ENCODE results near the gene PCDHGB5. TPM values are rescaled to one million over a fixed set of nuclear protein-coding genes. Genes with fewer than 3 reads are reported as not detected.

Gene PCDHGB5
- total RNA-seq, 4 donors from 2014 or later, result 3.0 to 6.3 (median 4.4) TPM

DNA sequence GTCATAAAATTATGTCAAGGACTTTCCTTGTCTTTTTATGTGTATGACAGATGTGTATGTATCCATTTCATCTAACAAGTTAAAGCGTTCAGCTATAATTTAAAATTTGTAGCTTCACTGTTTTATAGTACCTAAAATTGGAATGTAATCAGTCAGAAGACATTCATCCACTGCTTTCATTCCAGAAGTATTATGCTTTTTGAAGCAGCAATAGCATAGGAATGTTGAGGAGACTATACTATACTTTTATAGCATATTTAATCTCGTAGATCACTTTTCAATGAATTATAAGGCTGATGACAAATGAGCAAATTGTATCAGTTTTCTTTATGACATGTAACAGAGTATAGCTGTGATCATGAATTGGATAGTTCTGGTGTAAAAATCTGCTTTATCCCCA is 39.5 kb downstream of the PCDHGB5 start:
- no peak overlapping the region for H3K4me3 ChIP-seq
- no peaks in the 10 kb centered on the region for H3K36me3 ChIP-seq
- ATAC-seq, result no peak
- no peaks in the 10 kb centered on the region for H3K9me3 ChIP-seq
- in situ Hi-C loops (cut with MboI; ENCODE audit: low sequenced_read_pairs in 4 of 4), result no loop called here
- H3K27me3 ChIP-seq, result no peaks in the 10 kb centered on the region
- no peak for TF ChIP-seq CTCF (IDR thresholded peaks at IDR 0.05 in 4 of 5, conservative IDR thresholded peaks at IDR 0.05 in 1 of 5)
- no peak for TF ChIP-seq POLR2A (IDR thresholded peaks at IDR 0.05)
- no peak overlapping the region for H3K27ac ChIP-seq
- DNase-seq, result no peak
- H3K4me1 ChIP-seq, result no peaks in the 10 kb centered on the region
- intact Hi-C loops (cut with DNase I; ENCODE audit: low total_unique reads), result no loop called here

DNA sequence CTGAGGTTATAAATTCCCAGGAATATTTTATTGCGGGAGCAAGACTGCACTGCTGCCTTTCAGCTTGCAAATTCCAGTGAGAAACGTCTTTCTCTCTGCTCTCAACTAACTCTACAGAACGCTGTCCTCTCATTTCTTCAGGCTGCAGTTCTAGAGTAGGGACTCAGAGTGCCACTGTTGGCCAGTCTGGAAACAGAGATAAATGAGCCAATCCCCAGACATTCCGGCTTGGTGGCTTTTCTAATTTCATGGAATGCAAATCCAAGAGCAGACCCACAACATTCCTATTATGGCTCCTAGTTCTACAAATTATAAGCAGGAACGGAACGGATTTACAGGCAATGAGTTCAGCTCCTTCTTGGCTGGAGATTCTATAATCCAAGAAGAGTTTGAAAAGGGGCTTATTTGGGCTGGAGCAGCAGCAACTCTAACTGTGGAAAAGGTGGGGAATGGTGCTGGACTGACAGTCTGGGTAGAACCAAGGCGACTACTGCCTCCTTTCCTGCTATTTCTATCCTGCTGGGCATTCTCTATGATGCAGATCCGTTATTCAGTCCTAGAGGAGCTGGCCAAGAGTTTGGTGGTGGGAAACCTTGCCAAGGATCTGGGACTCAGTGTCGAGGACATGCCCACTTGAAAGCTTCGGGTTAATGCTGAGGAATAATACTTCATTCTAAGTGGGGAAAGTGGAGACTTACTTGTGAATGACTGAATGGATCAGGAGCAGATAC is 41.8 kb downstream of the PCDHGB5 start:
- no peak for DNase-seq
- Histone ChIP-seq H3K27me3 (no peaks in the 10 kb centered on the region), H3K4me3 (no peak overlapping the region), H3K9me3 (no peaks in the 10 kb centered on the region), H3K36me3 (no peaks in the 10 kb centered on the region), H3K27ac (no peak overlapping the region), H3K4me1 (no peaks in the 10 kb centered on the region)
- in situ Hi-C loops (cut with MboI; ENCODE audit: low sequenced_read_pairs in 4 of 4), result no loop called here
- TF ChIP-seq CTCF (IDR thresholded peaks at IDR 0.05 in 4 of 5, conservative IDR thresholded peaks at IDR 0.05 in 1 of 5) (no peak), POLR2A (IDR thresholded peaks at IDR 0.05) (no peak)
- intact Hi-C loops (cut with DNase I; ENCODE audit: low total_unique reads), result no loop called here
- no peak for ATAC-seq

- no peak for ATAC-seq
- Histone ChIP-seq H3K27me3 (no peaks in the 10 kb centered on the region), H3K9me3 (no peaks in the 10 kb centered on the region), H3K36me3 (no peaks in the 10 kb centered on the region), H3K27ac (no peak overlapping the region), H3K4me3 (no peak overlapping the region), H3K4me1 (no peaks in the 10 kb centered on the region)
- DNase-seq, result no peak
- in situ Hi-C loops (cut with MboI; ENCODE audit: low sequenced_read_pairs in 4 of 4) (no loop called here), intact Hi-C loops (cut with DNase I; ENCODE audit: low total_unique reads) (no loop called here)
- TF ChIP-seq CTCF (IDR thresholded peaks at IDR 0.05 in 4 of 5, conservative IDR thresholded peaks at IDR 0.05 in 1 of 5) (no peak), POLR2A (IDR thresholded peaks at IDR 0.05) (no peak)
Measured at GRCh38 chr5:141440341-141440740, 42.6 kb downstream of the PCDHGB5 start.

- in situ Hi-C loops (cut with MboI; ENCODE audit: low sequenced_read_pairs in 4 of 4), result no loop called here
- Histone ChIP-seq H3K27me3 (no peaks in the 10 kb centered on the region), H3K4me1 (peaks cover 0 to 4% of the 10 kb centered on the region in 2 donors), H3K4me3 (no peak overlapping the region), H3K27ac (no peak overlapping the region), H3K36me3 (no peaks in the 10 kb centered on the region), H3K9me3 (no peaks in the 10 kb centered on the region)
- ATAC-seq (no peak), DNase-seq (no peak)
- intact Hi-C loops (cut with DNase I; ENCODE audit: low total_unique reads), result no loop called here
- TF ChIP-seq CTCF (IDR thresholded peaks at IDR 0.05 in 4 of 5, conservative IDR thresholded peaks at IDR 0.05 in 1 of 5) (no peak), POLR2A (IDR thresholded peaks at IDR 0.05) (no peak)
Measured at GRCh38 chr5:141441571-141442170, 43.9 kb downstream of the PCDHGB5 start.

Other genes with a start within 250 kb of the PCDHGB5 start
- gene PCDHB6, start 247.9 kb upstream of the PCDHGB5 start, total RNA-seq, result under 1 TPM in 3 of 4 donors, not detected in 1; 0.09 to 0.46 (median 0.19) TPM
- gene PCDHB7, start 225.3 kb upstream of the PCDHGB5 start, total RNA-seq, result under 1 TPM; 0.07 to 0.75 (median 0.20) TPM
- gene PCDHB8, start 220.2 kb upstream of the PCDHGB5 start, total RNA-seq, result under 1 TPM in 2 of 4 donors, not detected in 2; 0.16 to 0.20 TPM
- 1 to 10 TPM in 3 of 4 donors, under 1 TPM in 1; 0.87 to 2.5 (median 1.7) TPM for gene PCDHB16, start 215.6 kb upstream of the PCDHGB5 start, total RNA-seq
- 1 to 10 TPM in 1 of 4 donors, under 1 TPM in 3; 0.15 to 3.0 (median 0.71) TPM for gene PCDHB9, start 210.8 kb upstream of the PCDHGB5 start, total RNA-seq
- gene PCDHB10, start 205.6 kb upstream of the PCDHGB5 start, total RNA-seq, result under 1 TPM; 0.23 to 0.61 (median 0.54) TPM
- gene PCDHB11, start 198.3 kb upstream of the PCDHGB5 start, total RNA-seq, result 1 to 10 TPM in 1 of 4 donors, under 1 TPM in 3; 0.05 to 1.1 (median 0.53) TPM
- gene PCDHB12, start 189.2 kb upstream of the PCDHGB5 start, total RNA-seq, result 1 to 10 TPM in 1 of 4 donors, under 1 TPM in 3; 0.41 to 1.1 (median 0.59) TPM
- gene PCDHB13, start 184.0 kb upstream of the PCDHGB5 start, total RNA-seq, result 1 to 10 TPM in 1 of 4 donors, under 1 TPM in 3; 0.40 to 2.1 (median 0.69) TPM
- gene PCDHB14, start 174.6 kb upstream of the PCDHGB5 start, total RNA-seq, result 1 to 10 TPM in 1 of 4 donors, under 1 TPM in 3; 0.62 to 1.9 (median 0.76) TPM
- gene PCDHB15, start 152.6 kb upstream of the PCDHGB5 start, total RNA-seq, result 1 to 10 TPM in 1 of 4 donors, under 1 TPM in 3; 0.33 to 1.2 (median 0.52) TPM
- under 1 TPM in 1 of 4 donors, not detected in 3; 0.49 TPM for gene SLC25A2, start 93.9 kb upstream of the PCDHGB5 start, total RNA-seq
- 10 to 100 TPM; 60.9 to 91.2 (median 79.8) TPM for gene TAF7, start 77.2 kb upstream of the PCDHGB5 start, total RNA-seq
- under 1 TPM; 0.65 to 0.97 (median 0.71) TPM for gene PCDHGA1, start 67.4 kb upstream of the PCDHGB5 start, total RNA-seq
- 1 to 10 TPM in 2 of 4 donors, under 1 TPM in 2; 0.66 to 1.5 (median 1.2) TPM for gene PCDHGA2, start 59.2 kb upstream of the PCDHGB5 start, total RNA-seq
- gene PCDHGA3, start 54.1 kb upstream of the PCDHGB5 start, total RNA-seq, result 1 to 10 TPM; 1.5 to 2.8 (median 2.0) TPM
- 1 to 10 TPM in 1 of 4 donors, under 1 TPM in 3; 0.20 to 1.1 (median 0.74) TPM for gene PCDHGB1, start 47.8 kb upstream of the PCDHGB5 start, total RNA-seq
- gene PCDHGA4, start 42.9 kb upstream of the PCDHGB5 start, total RNA-seq, result 1 to 10 TPM; 1.3 to 5.4 (median 1.5) TPM
- 1 to 10 TPM in 3 of 4 donors, under 1 TPM in 1; 0.55 to 3.4 (median 1.9) TPM for gene PCDHGB2, start 38.0 kb upstream of the PCDHGB5 start, total RNA-seq
- 1 to 10 TPM in 2 of 4 donors, under 1 TPM in 2; 0.07 to 1.8 (median 0.93) TPM for gene PCDHGA5, start 33.8 kb upstream of the PCDHGB5 start, total RNA-seq
- gene PCDHGB3, start 27.7 kb upstream of the PCDHGB5 start, total RNA-seq, result 1 to 10 TPM in 3 of 4 donors, under 1 TPM in 1; 0.29 to 2.0 (median 1.2) TPM
- 1 to 10 TPM in 3 of 4 donors, under 1 TPM in 1; 0.83 to 1.6 (median 1.6) TPM for gene PCDHGA6, start 24.1 kb upstream of the PCDHGB5 start, total RNA-seq
- 1 to 10 TPM; 1.3 to 2.4 (median 1.9) TPM for gene PCDHGA7, start 15.2 kb upstream of the PCDHGB5 start, total RNA-seq
- 1 to 10 TPM in 3 of 4 donors, under 1 TPM in 1; 0.88 to 2.1 (median 1.3) TPM for gene PCDHGB4, start 10.2 kb upstream of the PCDHGB5 start, total RNA-seq
- gene PCDHGA8, start 5.3 kb upstream of the PCDHGB5 start, total RNA-seq, result 1 to 10 TPM in 2 of 4 donors, under 1 TPM in 2; 0.82 to 1.8 (median 1.2) TPM
- gene PCDHGA9, start 4.8 kb downstream of the PCDHGB5 start, total RNA-seq, result 1 to 10 TPM in 3 of 4 donors, under 1 TPM in 1; 0.95 to 4.0 (median 1.5) TPM
- gene PCDHGB6, start 10.1 kb downstream of the PCDHGB5 start, total RNA-seq, result 1 to 10 TPM; 1.4 to 4.6 (median 2.9) TPM
- 1 to 10 TPM in 3 of 4 donors, under 1 TPM in 1; 0.80 to 2.4 (median 1.2) TPM for gene PCDHGA10, start 15.0 kb downstream of the PCDHGB5 start, total RNA-seq
- gene PCDHGB7, start 19.7 kb downstream of the PCDHGB5 start, total RNA-seq, result 1 to 10 TPM; 3.0 to 5.7 (median 3.3) TPM
- 1 to 10 TPM; 1.2 to 3.3 (median 1.3) TPM for gene PCDHGA11, start 23.1 kb downstream of the PCDHGB5 start, total RNA-seq
- 1 to 10 TPM; 1.1 to 5.4 (median 1.7) TPM for gene PCDHGA12, start 32.6 kb downstream of the PCDHGB5 start, total RNA-seq
- 10 to 100 TPM; 11.8 to 14.5 (median 13.8) TPM for gene PCDHGC3, start 78.0 kb downstream of the PCDHGB5 start, total RNA-seq
- gene PCDHGC4, start 87.1 kb downstream of the PCDHGB5 start, total RNA-seq, result 10 to 100 TPM in 1 of 4 donors, 1 to 10 TPM in 1, under 1 TPM in 1, not detected in 1; 0.31 to 20.4 (median 1.7) TPM
- 1 to 10 TPM in 1 of 4 donors, under 1 TPM in 2, not detected in 1; 0.16 to 1.5 (median 0.36) TPM for gene PCDHGC5, start 91.1 kb downstream of the PCDHGB5 start, total RNA-seq
- gene DIAPH1, start 221.1 kb downstream of the PCDHGB5 start, total RNA-seq, result 100 to 1,000 TPM in 3 of 4 donors, 10 to 100 TPM in 1; 98.3 to 324 (median 214) TPM
- 10 to 100 TPM; 29.8 to 40.7 (median 35.7) TPM for gene HDAC3, start 238.9 kb downstream of the PCDHGB5 start, total RNA-seq
- gene RELL2, start 239.1 kb downstream of the PCDHGB5 start, total RNA-seq, result 1 to 10 TPM in 1 of 4 donors, under 1 TPM in 1, not detected in 2; 0.16 to 1.1 TPM

Data from gastrocnemius medialis (tissue), 4 donors.